GM19372 (cell line): ENCODE results near the gene CALN1.
"Not testable (repeated sequence)": the region's sequence is repeated elsewhere in the genome, so short reads cannot be mapped to it uniquely, and the experiment has no call there.

Experiments
- ATAC-seq: cut with Tn5 transposase; IDR thresholded peaks from one replicate; pipeline ENCODE4 v1.9.1; 2021; ENCODE audit warnings: mild to moderate bottlenecking, low read depth, moderate library complexity; ENCODE audit not compliant: unreplicated experiment

Gene CALN1

DNA sequence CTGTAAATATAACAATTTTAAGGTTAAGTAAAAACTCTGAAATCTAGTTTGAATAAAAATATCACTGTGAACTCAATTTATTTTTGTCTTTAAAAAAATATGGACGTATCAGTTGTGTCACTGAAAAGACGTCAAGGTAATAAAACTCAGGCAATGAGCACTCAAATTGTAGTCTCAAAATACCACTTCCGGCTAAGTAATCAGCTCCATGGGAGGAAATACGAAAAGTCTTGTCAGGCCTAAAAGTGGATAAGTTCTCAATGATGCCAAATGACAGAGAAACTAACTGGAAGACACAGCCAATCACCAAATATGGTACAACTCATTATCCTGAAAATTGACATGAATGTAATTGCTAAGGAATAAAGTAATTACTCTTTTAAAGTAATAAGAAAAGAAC, 719 bp downstream of the CALN1 start:
- ATAC-seq, result no peak

GRCh38 chr7:72409638-72410015, 2.5 kb downstream of the CALN1 start:
- no peak for ATAC-seq

GRCh38 chr7:72408966-72409637, 3.0 kb downstream of the CALN1 start:
- no peak for ATAC-seq

- no peak for ATAC-seq
These were observed 5.2 kb downstream of the CALN1 start for GRCh38 chr7:72406820-72407403.

- ATAC-seq, result no peak
These were observed 6.3 kb downstream of the CALN1 start for GRCh38 chr7:72405871-72406270.

- peak; percentile 49 for ATAC-seq
These were observed 6.7 kb downstream of the CALN1 start for GRCh38 chr7:72405418-72405817.

DNA sequence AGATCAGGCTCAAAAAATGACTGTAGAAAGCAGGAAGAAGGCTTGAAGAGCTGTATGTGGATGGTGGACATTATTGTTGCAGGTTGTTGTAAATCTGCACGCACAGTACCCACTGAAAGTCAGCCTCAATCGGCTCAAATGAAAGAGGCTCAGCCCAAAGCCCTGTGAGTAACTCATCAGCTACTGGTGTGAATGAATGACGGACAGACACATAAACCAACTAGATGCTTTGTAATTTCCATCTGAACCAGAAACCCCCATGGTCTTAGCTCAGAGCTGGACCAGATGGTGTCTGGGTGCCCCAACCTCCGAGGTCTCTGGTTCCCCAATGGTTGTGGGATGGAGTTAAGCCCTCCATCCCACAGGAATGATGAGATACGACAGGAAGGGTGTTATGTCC, 7.4 kb downstream of the CALN1 start:
- ATAC-seq, result no peak

- peak; percentile 46 for ATAC-seq
These were observed 8.6 kb downstream of the CALN1 start for GRCh38 chr7:72403458-72404076.

DNA sequence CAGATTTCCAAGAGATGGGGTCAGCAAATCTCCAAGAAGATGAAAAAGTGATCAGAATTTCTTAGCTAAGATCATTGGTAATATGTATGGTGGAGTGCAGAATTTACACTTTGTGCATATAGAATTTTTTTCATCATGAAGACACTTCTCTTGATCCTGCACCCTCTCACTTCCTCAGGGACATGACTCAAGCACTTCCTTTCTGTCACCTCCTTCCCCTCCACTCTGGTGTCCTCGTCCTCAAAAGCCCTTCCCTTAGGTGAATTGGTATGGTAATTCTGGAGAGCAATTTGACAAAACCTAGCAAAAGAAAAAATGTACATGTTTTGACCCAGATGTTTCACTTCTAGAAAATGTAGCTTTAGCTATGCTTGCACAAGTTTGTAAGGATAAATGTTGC, 18.1 kb downstream of the CALN1 start:
- no peak for ATAC-seq

DNA sequence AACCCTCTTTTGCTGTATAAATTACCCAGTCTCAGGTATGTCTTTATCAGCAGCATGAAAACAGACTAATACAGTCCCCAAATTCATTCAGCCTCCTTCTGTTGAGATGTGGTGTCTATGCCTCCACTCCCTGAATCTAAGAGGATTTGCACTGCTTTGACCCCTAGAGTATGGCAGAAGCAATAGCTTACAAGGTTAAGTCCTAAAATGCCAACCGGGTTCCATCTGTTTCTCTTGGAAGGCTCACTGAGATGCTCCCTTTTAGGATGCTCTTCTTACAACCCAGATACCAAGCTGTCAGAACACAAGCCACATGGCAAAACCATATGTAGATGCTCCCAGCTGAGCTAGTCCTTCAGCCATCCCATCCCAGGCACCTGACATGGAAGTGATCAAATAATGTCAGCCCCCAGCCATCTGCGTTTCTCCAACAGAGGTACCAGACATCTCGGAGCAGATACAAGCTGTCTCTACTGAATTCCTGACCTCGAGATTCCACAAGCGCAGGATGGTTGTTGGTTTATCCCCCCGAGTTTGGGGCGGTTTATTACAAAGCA, 20.2 kb downstream of the CALN1 start:
- ATAC-seq, result no peak

- no peak for ATAC-seq
These were observed 26.0 kb downstream of the CALN1 start for GRCh38 chr7:72386118-72386517.

DNA sequence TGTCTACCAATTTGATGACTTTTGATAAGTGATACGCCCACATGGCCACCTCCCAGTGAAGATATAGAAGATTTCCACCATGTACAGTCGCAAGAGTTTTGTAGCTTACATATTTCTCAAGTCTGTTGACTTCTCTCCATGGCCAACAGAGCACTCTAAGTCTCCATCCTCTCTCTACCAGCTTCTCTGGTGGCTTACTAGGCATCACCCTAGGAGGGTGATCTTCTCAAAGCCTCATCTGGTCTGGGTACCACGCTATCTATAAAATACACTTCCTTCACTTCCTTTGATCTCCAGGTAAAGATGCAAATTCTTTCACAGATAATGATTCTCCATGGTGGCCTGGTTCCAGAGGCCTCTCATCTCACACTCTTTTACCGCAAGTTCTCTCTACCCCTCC, 49.9 kb downstream of the CALN1 start:
- no peak for ATAC-seq

DNA sequence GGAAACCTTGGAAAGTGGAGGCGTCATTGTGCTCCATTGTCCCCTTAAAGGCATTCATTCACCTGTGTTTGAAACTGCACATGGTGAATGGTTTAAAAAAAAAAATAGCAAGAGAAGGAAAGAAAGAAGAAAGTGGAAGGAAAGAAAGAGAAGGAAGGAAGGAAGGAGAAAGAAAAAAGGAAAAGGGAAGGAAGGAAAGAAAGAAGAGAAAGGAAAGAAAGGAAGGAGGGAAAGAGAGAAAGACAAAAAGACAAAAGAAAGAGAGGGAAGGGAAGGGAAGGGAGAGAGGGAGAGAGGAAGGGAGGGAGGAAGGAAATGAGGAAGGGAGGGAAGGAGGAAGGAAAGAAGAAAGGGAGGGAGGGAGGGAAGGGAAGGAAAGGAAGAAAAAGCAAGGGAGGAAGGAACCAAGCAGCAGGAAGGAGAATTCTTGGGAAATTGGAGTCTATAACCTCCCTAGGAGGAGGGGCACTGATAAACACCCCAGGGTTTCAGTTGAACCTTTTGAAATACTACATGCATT, 66.9 kb downstream of the CALN1 start:
- ATAC-seq, result no peak

- no peak for ATAC-seq
These were observed 68.1 kb downstream of the CALN1 start for GRCh38 chr7:72343991-72344390.

DNA sequence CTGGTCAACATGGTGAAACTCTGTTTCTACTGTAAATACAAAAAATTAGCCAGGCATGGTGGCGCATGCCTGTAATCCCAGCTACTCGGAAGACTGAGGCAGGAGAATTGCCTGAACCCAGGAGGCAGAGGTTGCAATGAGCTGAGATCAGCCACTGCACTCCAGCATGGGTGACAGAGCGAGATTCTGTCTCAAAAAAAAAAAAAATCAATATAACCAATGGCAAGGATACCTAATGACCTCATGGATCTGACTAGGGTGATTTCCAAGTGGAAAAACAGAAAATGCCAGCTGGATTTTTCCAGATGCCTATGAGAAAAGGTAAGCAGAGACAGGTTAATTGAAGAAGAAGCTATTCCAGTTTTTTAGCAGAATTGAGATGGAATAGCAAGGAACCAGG, 68.8 kb downstream of the CALN1 start:
- not testable (repeated sequence) for ATAC-seq

GRCh38 chr7:72337390-72338167, 74.6 kb downstream of the CALN1 start:
- ATAC-seq, result no peak

DNA sequence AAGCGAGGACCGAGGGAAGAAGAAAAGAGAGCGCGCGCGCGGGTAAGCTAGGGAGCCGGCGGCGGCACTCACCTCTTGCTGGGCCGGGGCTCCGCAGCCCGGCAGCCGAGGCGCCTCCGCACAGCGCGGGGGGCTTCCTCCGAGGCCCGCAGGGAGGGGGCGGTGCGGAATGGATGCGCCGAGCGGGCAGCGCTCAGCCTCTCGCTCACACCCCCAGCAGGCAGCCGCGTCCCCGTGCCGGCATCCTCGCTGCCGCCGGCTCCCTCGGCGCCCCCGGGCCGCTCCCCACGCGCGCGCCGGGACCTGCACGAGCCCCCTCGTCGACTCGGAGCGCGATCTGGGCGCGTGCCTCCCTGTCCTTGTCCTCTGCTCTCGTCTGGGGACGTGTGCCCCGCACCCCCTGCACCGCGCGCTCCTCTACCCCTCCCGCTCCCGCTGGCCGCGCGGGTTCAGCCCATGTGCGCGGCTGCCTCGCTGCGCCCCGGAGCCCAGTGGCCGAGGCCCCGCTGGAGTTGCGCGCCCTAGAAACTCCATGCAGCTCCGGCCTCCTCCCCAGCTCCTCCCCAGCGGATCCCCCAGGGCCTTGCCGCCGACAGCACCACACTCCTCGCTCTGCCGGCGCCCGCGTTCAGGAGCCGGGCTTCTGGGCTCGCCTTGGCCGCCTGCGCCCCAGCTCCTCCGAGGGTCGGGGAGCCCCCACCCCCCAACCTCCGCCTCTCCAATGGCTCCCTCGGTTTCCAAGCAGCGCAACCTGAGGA, 75.3 kb downstream of the CALN1 start:
- ATAC-seq, result no peak

DNA sequence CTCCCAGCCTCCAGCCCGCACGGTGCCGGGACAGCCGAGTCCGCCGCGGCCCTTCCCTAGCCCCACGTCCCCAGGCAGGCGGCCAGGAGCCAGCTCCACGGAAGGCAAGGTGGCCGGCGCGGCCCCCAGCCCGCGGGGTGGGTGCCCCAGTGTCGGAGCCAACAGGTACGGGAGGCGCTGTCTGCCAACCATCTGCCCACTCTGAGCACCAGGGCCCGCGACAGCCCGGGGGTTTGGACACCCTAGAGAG, 75.8 kb downstream of the CALN1 start:
- no peak for ATAC-seq

DNA sequence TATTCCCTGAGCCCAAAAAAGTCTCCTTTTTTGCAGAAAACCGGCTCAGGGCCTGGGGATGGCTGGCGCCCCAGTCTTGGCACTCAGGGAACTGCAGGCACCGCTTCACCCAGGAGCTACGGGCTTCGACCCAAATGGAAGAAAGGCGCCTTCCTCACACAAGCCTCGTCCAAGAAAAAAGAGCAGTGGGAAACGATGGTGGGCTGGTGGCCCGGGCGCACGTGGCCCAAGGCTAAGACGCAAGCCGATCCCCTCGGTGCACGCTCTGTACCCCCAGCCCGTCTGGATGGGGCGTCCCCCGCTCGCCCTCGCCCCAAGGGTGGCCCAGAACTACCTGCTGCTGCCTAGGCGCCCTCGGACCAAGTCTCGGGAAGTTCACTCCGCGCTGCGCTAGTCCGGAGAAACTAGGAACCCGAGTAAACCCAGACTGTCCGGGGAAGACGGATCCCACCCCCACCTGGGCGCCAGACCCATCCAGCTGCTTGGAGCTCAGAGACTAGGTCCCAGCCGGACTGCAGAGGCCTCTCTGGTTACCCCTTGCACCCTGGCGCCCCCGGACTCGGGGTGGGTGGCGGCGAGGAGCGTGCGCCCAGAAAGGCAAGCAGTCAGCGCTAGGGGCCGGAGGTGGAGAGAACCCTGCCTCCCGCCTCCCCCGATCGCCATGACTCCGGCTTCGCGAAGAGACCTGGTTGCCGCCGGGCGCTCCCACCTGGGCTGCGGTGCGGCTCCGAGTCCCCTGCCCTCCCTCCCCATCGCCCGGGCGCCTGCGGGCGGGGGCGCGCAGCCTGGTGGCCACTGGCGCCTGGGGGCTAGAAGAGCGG, 76.4 kb downstream of the CALN1 start:
- ATAC-seq, result no peak

DNA sequence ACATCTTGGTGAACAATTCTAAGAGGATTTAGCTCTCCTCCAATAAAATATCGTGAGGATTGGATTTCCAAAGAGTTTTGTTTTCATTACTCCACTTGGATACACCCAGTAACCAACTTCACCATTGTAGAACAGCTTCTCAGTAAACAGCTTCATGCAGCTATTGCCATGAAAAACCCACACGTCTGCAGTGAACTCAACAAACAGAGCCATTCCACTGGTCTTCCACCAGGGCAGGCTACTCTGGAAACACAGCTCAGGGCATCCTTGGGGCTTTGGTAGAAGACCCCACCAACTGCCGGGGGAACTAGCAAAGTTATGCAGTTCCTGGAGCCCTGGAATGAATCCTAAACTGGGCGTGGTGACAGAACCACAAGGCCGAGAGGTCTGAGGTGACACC, 77.4 kb downstream of the CALN1 start:
- ATAC-seq, result no peak
